ENCODE measurements around the gene EPHB3.

The EPHB3 gene

DNA sequence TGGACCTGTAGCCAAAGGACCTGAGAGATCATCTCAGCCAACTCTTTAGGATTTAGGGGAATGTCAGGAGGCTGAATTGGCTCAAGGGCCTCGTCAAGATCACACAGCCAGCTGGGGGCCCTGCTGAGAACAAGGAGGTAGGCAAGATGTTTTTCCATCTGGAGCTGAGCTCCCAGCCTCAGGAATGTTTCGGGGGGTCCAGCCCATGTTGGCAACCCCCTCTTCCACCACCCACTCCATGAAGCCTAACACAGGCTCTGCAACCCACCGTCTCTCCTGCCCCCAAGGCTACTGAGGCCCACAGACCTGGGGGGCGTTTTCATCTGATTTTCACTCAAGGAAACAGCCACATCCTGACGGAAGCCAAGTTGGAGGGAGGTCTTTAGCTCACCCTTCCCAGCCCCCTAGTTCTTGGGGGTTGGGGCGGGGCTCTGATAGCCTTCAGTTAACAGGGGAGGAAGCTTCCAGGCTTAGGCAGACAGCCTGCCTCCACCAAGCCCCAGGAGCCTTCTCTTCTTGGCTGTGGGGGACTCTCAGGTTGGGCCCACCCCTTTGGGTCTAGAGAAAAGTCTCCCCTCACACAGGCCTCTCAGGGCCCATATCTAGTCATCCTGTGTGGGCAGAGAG, 48.8 kb downstream of the EPHB3 start:
- Histone ChIP-seq H4K91ac (ENCODE audit: low read depth, low read length) (no peak overlapping the region), H3K9me3 (ENCODE audit: insufficient read depth, low read depth, low read length) (no peaks in the 10 kb centered on the region), H3K79me2 (ENCODE audit: control insufficient read depth, insufficient read depth, low read length, poor library complexity) (no peaks in the 10 kb centered on the region), H2AFZ (ENCODE audit: insufficient read depth, low read length, poor library complexity) (no peak overlapping the region), H3K36me3 (ENCODE audit: control insufficient read depth in 1 of 2, insufficient read depth in 2 of 2, low read length in 2 of 2) (no peaks in the 10 kb centered on the region), H3K14ac (ENCODE audit: low read length) (no peak overlapping the region), H2BK12ac (ENCODE audit: low read length) (no peak overlapping the region), H4K12ac (ENCODE audit: low read depth, low read length) (no peak overlapping the region), H3K4me3 (ENCODE audit: low read depth, low read length) (no peak overlapping the region), H2BK120ac (ENCODE audit: insufficient read depth, low read length, poor library complexity) (no peak overlapping the region), H2AK5ac (ENCODE audit: low read length) (no peak overlapping the region), H3K23ac (ENCODE audit: low read length) (no peak overlapping the region), H3K18ac (ENCODE audit: low read length) (no peak overlapping the region), H3K27ac (ENCODE audit: low read depth, low read length) (no peak overlapping the region), H3K4me2 (ENCODE audit: low read length) (no peak overlapping the region), H2BK5ac (ENCODE audit: low read depth, low read length, poor library complexity) (no peak overlapping the region), H3K27me3 (ENCODE audit: insufficient read depth, low read length) (no peaks in the 10 kb centered on the region), H3K4me1 (ENCODE audit: control insufficient read depth in 1 of 2, insufficient read depth in 2 of 2, low read length in 2 of 2) (no peaks in the 10 kb centered on the region), H4K8ac (ENCODE audit: low read depth, low read length) (no peak overlapping the region), H3K9ac (ENCODE audit: low read length) (no peak overlapping the region), H3K79me1 (ENCODE audit: low read length) (no peaks in the 10 kb centered on the region), H3K4ac (ENCODE audit: low read depth, low read length) (no peak overlapping the region)
- DNase-seq = no peak
- WGBS (ENCODE audit: extremely low coverage, insufficient coverage, insufficient read length) = no CpG with 5 or more reads among the region's 6 CpGs

DNA sequence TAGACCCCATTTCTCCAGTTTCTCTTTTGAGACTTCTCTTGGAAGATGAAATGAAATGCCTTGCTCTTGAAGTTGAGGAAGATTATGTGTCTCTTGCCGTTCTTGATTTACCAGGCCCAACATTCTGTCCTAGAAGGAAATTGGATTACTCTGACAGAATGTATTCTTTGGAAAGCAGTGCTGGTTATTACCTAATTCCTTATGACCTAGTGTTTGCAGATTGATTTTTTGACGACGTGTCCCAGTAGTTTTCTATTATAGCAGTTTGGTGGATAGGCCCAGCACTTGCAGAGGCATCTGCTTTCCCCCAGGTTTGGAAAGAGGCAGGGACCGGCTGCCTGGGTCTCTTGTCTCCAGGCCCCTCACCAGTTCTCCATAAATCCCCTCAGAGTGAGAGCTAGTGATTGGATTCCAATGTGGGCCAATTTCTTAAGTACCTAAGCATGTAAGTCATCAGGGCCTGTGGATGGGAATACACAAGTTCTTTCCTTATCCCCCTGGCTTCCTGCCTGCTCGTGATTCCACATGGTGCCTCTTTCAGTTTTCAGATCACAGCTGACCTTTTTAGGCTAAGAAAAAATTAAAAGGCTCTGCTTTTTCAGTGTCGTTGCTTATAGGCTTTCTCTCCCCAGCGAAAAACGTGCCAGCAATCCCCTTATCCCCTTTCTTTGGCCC, 50.2 kb downstream of the EPHB3 start:
- no peaks in the 10 kb centered on the region for H3K27me3 ChIP-seq (ENCODE audit: insufficient read depth, low read length)
- no peak overlapping the region for H4K8ac ChIP-seq (ENCODE audit: low read depth, low read length)
- H2BK120ac ChIP-seq (ENCODE audit: insufficient read depth, low read length, poor library complexity) = no peak overlapping the region
- no peak overlapping the region for H4K91ac ChIP-seq (ENCODE audit: low read depth, low read length)
- no peak overlapping the region for H3K9ac ChIP-seq (ENCODE audit: low read length)
- H3K27ac ChIP-seq (ENCODE audit: low read depth, low read length) = no peak overlapping the region
- WGBS (ENCODE audit: extremely low coverage, insufficient coverage, insufficient read length) = no CpG with 5 or more reads among the region's 8 CpGs
- H3K9me3 ChIP-seq (ENCODE audit: insufficient read depth, low read depth, low read length) = no peaks in the 10 kb centered on the region
- no peaks in the 10 kb centered on the region for H3K79me1 ChIP-seq (ENCODE audit: low read length)
- no peak overlapping the region for H3K4me3 ChIP-seq (ENCODE audit: low read depth, low read length)
- H2BK12ac ChIP-seq (ENCODE audit: low read length) = no peak overlapping the region
- no peak overlapping the region for H2BK5ac ChIP-seq (ENCODE audit: low read depth, low read length, poor library complexity)
- H2AK5ac ChIP-seq (ENCODE audit: low read length) = no peak overlapping the region
- no peak overlapping the region for H4K12ac ChIP-seq (ENCODE audit: low read depth, low read length)
- no peak overlapping the region for H3K18ac ChIP-seq (ENCODE audit: low read length)
- DNase-seq = no peak
- no peak overlapping the region for H3K23ac ChIP-seq (ENCODE audit: low read length)
- H3K36me3 ChIP-seq (ENCODE audit: control insufficient read depth in 1 of 2, insufficient read depth in 2 of 2, low read length in 2 of 2) = no peaks in the 10 kb centered on the region
- no peak overlapping the region for H3K4me2 ChIP-seq (ENCODE audit: low read length)
- H3K14ac ChIP-seq (ENCODE audit: low read length) = no peak overlapping the region
- H3K4ac ChIP-seq (ENCODE audit: low read depth, low read length) = no peak overlapping the region
- no peaks in the 10 kb centered on the region for H3K79me2 ChIP-seq (ENCODE audit: control insufficient read depth, insufficient read depth, low read length, poor library complexity)
- no peak overlapping the region for H2AFZ ChIP-seq (ENCODE audit: insufficient read depth, low read length, poor library complexity)
- H3K4me1 ChIP-seq (ENCODE audit: control insufficient read depth in 1 of 2, insufficient read depth in 2 of 2, low read length in 2 of 2) = peaks cover 0 to 4% of the 10 kb centered on the region in 2 experiments

DNA sequence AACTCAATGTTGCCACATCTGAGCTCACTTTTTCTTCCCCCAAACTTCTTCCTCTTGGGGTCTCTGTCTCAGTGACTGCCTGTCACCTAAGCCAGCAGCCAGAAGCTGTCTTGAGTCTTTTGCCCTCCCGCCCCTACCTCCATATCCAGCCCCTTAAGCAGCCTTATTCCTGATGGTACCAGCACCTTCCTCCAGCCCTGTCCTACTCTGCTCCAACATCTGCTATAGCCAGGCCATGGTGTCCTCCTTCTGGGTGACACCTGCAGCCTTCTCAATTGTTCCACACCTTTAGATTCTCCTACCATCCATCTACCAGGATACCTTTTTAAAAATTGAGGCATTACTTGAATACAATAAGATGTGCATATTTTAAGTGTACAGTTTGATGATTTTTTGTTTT, 53.8 kb downstream of the EPHB3 start:
- no peak overlapping the region for H3K18ac ChIP-seq (ENCODE audit: low read length)
- no CpG with 5 or more reads among the region's 1 CpG for WGBS (ENCODE audit: extremely low coverage, insufficient coverage, insufficient read length)

DNA sequence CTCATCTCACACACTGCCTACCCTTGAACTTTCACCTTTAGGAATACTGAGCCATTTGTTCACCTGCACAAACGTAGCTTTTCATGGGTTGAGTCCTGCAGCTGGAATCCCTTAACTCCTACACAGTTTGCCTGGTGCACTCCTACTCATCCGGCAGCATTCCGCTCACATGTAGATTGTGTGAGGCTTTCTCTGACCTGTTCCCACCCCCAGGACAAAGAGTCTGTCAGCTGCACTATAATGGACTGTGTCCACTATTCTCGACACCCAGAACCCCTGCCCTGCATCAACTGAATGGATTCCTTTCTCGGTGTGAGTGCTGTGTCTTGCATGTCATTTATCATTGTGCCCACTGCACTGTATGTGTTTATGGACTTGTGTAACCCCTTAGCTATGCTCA, 54.9 kb downstream of the EPHB3 start:
- no peak overlapping the region for H2BK12ac ChIP-seq (ENCODE audit: low read length)
- no peak overlapping the region for H3K27ac ChIP-seq (ENCODE audit: low read depth, low read length)
- no peak overlapping the region for H3K4me2 ChIP-seq (ENCODE audit: low read length)
- no peaks in the 10 kb centered on the region for H3K27me3 ChIP-seq (ENCODE audit: insufficient read depth, low read length)
- no peaks in the 10 kb centered on the region for H3K79me1 ChIP-seq (ENCODE audit: low read length)
- no peaks in the 10 kb centered on the region for H3K36me3 ChIP-seq (ENCODE audit: control insufficient read depth in 1 of 2, insufficient read depth in 2 of 2, low read length in 2 of 2)
- no peak overlapping the region for H3K4me3 ChIP-seq (ENCODE audit: low read depth, low read length)
- H3K9me3 ChIP-seq (ENCODE audit: insufficient read depth, low read depth, low read length) = no peaks in the 10 kb centered on the region
- no peak overlapping the region for H4K12ac ChIP-seq (ENCODE audit: low read depth, low read length)
- H2AFZ ChIP-seq (ENCODE audit: insufficient read depth, low read length, poor library complexity) = no peak overlapping the region
- no peak overlapping the region for H2AK5ac ChIP-seq (ENCODE audit: low read length)
- H3K4ac ChIP-seq (ENCODE audit: low read depth, low read length) = no peak overlapping the region
- H3K23ac ChIP-seq (ENCODE audit: low read length) = no peak overlapping the region
- no peak overlapping the region for H3K14ac ChIP-seq (ENCODE audit: low read length)
- DNase-seq = peak; percentile 76 to 77
- no peak overlapping the region for H3K9ac ChIP-seq (ENCODE audit: low read length)
- H3K79me2 ChIP-seq (ENCODE audit: control insufficient read depth, insufficient read depth, low read length, poor library complexity) = no peaks in the 10 kb centered on the region
- no peak overlapping the region for H2BK120ac ChIP-seq (ENCODE audit: insufficient read depth, low read length, poor library complexity)
- no peak overlapping the region for H3K18ac ChIP-seq (ENCODE audit: low read length)
- H3K4me1 ChIP-seq (ENCODE audit: control insufficient read depth in 1 of 2, insufficient read depth in 2 of 2, low read length in 2 of 2) = peaks cover 4 to 14% of the 10 kb centered on the region in 2 experiments
- H4K8ac ChIP-seq (ENCODE audit: low read depth, low read length) = no peak overlapping the region
- no peak overlapping the region for H4K91ac ChIP-seq (ENCODE audit: low read depth, low read length)
- no peak overlapping the region for H2BK5ac ChIP-seq (ENCODE audit: low read depth, low read length, poor library complexity)
- no CpG with 5 or more reads among the region's 5 CpGs for WGBS (ENCODE audit: extremely low coverage, insufficient coverage, insufficient read length)

More for the DNA sequence above, 53.8 kb downstream of the EPHB3 start:
- H4K8ac ChIP-seq (ENCODE audit: low read depth, low read length) = no peak overlapping the region
- H3K27ac ChIP-seq (ENCODE audit: low read depth, low read length) = no peak overlapping the region
- H2BK5ac ChIP-seq (ENCODE audit: low read depth, low read length, poor library complexity) = no peak overlapping the region
- no peak overlapping the region for H3K4me3 ChIP-seq (ENCODE audit: low read depth, low read length)
- H4K12ac ChIP-seq (ENCODE audit: low read depth, low read length) = no peak overlapping the region
- peak; percentile 60 to 66 for DNase-seq
- no peak overlapping the region for H2AK5ac ChIP-seq (ENCODE audit: low read length)
- no peak overlapping the region for H3K14ac ChIP-seq (ENCODE audit: low read length)
- no peak overlapping the region for H3K4me2 ChIP-seq (ENCODE audit: low read length)
- H2AFZ ChIP-seq (ENCODE audit: insufficient read depth, low read length, poor library complexity) = no peak overlapping the region
- H4K91ac ChIP-seq (ENCODE audit: low read depth, low read length) = no peak overlapping the region
- H3K9ac ChIP-seq (ENCODE audit: low read length) = no peak overlapping the region
- H3K27me3 ChIP-seq (ENCODE audit: insufficient read depth, low read length) = no peaks in the 10 kb centered on the region
- H2BK12ac ChIP-seq (ENCODE audit: low read length) = no peak overlapping the region
- H3K4me1 ChIP-seq (ENCODE audit: control insufficient read depth in 1 of 2, insufficient read depth in 2 of 2, low read length in 2 of 2) = peaks cover 4 to 14% of the 10 kb centered on the region in 2 experiments
- H2BK120ac ChIP-seq (ENCODE audit: insufficient read depth, low read length, poor library complexity) = no peak overlapping the region
- H3K4ac ChIP-seq (ENCODE audit: low read depth, low read length) = no peak overlapping the region
- H3K23ac ChIP-seq (ENCODE audit: low read length) = no peak overlapping the region
- H3K9me3 ChIP-seq (ENCODE audit: insufficient read depth, low read depth, low read length) = no peaks in the 10 kb centered on the region
- H3K36me3 ChIP-seq (ENCODE audit: control insufficient read depth in 1 of 2, insufficient read depth in 2 of 2, low read length in 2 of 2) = no peaks in the 10 kb centered on the region
- no peaks in the 10 kb centered on the region for H3K79me1 ChIP-seq (ENCODE audit: low read length)
- H3K79me2 ChIP-seq (ENCODE audit: control insufficient read depth, insufficient read depth, low read length, poor library complexity) = no peaks in the 10 kb centered on the region

All from trophoblast cell (in vitro differentiated cells and primary cell).